Activated CD8-positive, alpha-beta memory T cell treated with anti-CD3 and anti-CD28 coated beads, Interleukin-2, amount 50 U/mL, for 4 hours (primary cell): ENCODE data around the gene NPIPA2.
"Not testable (repeated sequence)": the region's sequence is repeated elsewhere in the genome, so short reads cannot be mapped to it uniquely, and the experiment has no call there.

Experiments used
- DNase-seq: peaks from one replicate; pipeline ENCODE4 v3.0.0-alpha.2; 2020

The NPIPA2 gene

GRCh38 chr16:14742273-14743128 is at the start of gene NPIPA2:
NPIPA2 (plus strand) TSS chr16:14742533; CDS start chr16:14748066, 5,533 bp downstream.
- not testable (repeated sequence) for DNase-seq

GRCh38 chr16:14694129-14694528 is 48.2 kb upstream of the NPIPA2 start, which contains the start of gene PLA2G10:
PLA2G10 (minus strand) TSS chr16:14694308; CDS start chr16:14694229, 79 bp downstream.
- not testable (repeated sequence) for DNase-seq

- not testable (repeated sequence) for DNase-seq
These were observed 40.5 kb upstream of the NPIPA2 start for GRCh38 chr16:14701859-14702258.

GRCh38 chr16:14702672-14703071 is 39.7 kb upstream of the NPIPA2 start:
- DNase-seq: not testable (repeated sequence)

- not testable (repeated sequence) for DNase-seq
These were observed 38.9 kb upstream of the NPIPA2 start, which contains the start of gene NPIPA3 for GRCh38 chr16:14703156-14704011. NPIPA3 (plus strand) TSS chr16:14703411; CDS start chr16:14708944, 5,533 bp downstream.

- DNase-seq: not testable (repeated sequence)
These were observed 9.1 kb upstream of the NPIPA2 start for GRCh38 chr16:14733233-14733632.

- not testable (repeated sequence) for DNase-seq
These were observed 1.4 kb upstream of the NPIPA2 start for GRCh38 chr16:14740832-14741385.

- DNase-seq: not testable (repeated sequence)
These were observed 539 bp upstream of the NPIPA2 start for GRCh38 chr16:14741794-14742193.

GRCh38 chr16:14773654-14774053 is 31.3 kb downstream of the NPIPA2 start:
- DNase-seq: not testable (repeated sequence)

- DNase-seq: not testable (repeated sequence)
These were observed 33.3 kb downstream of the NPIPA2 start for GRCh38 chr16:14775624-14776023.

- DNase-seq: not testable (repeated sequence)
These were observed 34.4 kb downstream of the NPIPA2 start for GRCh38 chr16:14776763-14777162.

- not testable (repeated sequence) for DNase-seq
These were observed 37.1 kb downstream of the NPIPA2 start for GRCh38 chr16:14779368-14779877.

GRCh38 chr16:14786180-14786579 is 43.8 kb downstream of the NPIPA2 start:
- not testable (repeated sequence) for DNase-seq

- not testable (repeated sequence) for DNase-seq
These were observed 47.2 kb downstream of the NPIPA2 start for GRCh38 chr16:14789577-14789976.

- DNase-seq: not testable (repeated sequence)
These were observed 48.1 kb downstream of the NPIPA2 start for GRCh38 chr16:14790320-14790956.

GRCh38 chr16:14792914-14793313 is 50.6 kb downstream of the NPIPA2 start:
- DNase-seq: not testable (repeated sequence)

- DNase-seq: not testable (repeated sequence)
These were observed 55.2 kb downstream of the NPIPA2 start for GRCh38 chr16:14797558-14797957.

- not testable (repeated sequence) for DNase-seq
These were observed 61.2 kb downstream of the NPIPA2 start for GRCh38 chr16:14803577-14803976.

GRCh38 chr16:14807184-14807678 is 64.9 kb downstream of the NPIPA2 start:
- not testable (repeated sequence) for DNase-seq

- not testable (repeated sequence) for DNase-seq
These were observed 71.6 kb downstream of the NPIPA2 start for GRCh38 chr16:14813890-14814289.
